ENCODE data around the gene ADGRF4.

- TF ChIP-seq RAD21 (CRISPR knock-in tag; conservative IDR thresholded peaks at IDR 0.05 in 1 of 2, IDR thresholded peaks at IDR 0.05 in 1 of 2), result no peak
- no peak for TF ChIP-seq ETS1 (conservative IDR thresholded peaks at IDR 0.05; ENCODE audit: control insufficient read depth, low read depth, low read length)
- TF ChIP-seq NCOA4 (IDR thresholded peaks at IDR 0.05; ENCODE audit: partially characterized antibody), result no peak
- no peak for TF ChIP-seq MYC (IDR thresholded peaks at IDR 0.05; ENCODE audit: low read depth, low read length)
- no peak for TF ChIP-seq MYC (CRISPR knock-in tag; IDR thresholded peaks at IDR 0.05; ENCODE audit: borderline replicate concordance, low read depth)
- no peak for TF ChIP-seq CEBPB (tag; IDR thresholded peaks at IDR 0.05)
- TF ChIP-seq POLR2AphosphoS5 (IDR thresholded peaks at IDR 0.05; ENCODE audit: control insufficient read depth, insufficient read depth, low read depth, low read length), result no peak
- TF ChIP-seq U2AF1 (optimal IDR thresholded peaks at IDR 0.05; ENCODE audit: low read depth, low read length), result no peak
- TF ChIP-seq GABPA (tag; conservative IDR thresholded peaks at IDR 0.05; ENCODE audit: low read depth), result no peak
- TF ChIP-seq HNRNPH1 (optimal IDR thresholded peaks at IDR 0.05; ENCODE audit: low read depth, low read length), result no peak
- no peak for TF ChIP-seq PREB (CRISPR knock-in tag; IDR thresholded peaks at IDR 0.05)
- TF ChIP-seq NR1H2 (CRISPR knock-in tag; IDR thresholded peaks at IDR 0.05), result no peak
- TF ChIP-seq HBP1 (CRISPR knock-in tag; IDR thresholded peaks at IDR 0.05), result no peak
- TF ChIP-seq MTA2 (IDR thresholded peaks at IDR 0.05; ENCODE audit: low read depth), result no peak
Observed at GRCh38 chr6:47669684-47670513, 28.5 kb upstream of the ADGRF4 start.

Measured in K562 (cell line).